ENCODE results near the gene LILRB1.
"Not testable (repeated sequence)": the region's sequence is repeated elsewhere in the genome, so short reads cannot be mapped to it uniquely, and the experiment has no call there.

LILRB1 gene

DNA sequence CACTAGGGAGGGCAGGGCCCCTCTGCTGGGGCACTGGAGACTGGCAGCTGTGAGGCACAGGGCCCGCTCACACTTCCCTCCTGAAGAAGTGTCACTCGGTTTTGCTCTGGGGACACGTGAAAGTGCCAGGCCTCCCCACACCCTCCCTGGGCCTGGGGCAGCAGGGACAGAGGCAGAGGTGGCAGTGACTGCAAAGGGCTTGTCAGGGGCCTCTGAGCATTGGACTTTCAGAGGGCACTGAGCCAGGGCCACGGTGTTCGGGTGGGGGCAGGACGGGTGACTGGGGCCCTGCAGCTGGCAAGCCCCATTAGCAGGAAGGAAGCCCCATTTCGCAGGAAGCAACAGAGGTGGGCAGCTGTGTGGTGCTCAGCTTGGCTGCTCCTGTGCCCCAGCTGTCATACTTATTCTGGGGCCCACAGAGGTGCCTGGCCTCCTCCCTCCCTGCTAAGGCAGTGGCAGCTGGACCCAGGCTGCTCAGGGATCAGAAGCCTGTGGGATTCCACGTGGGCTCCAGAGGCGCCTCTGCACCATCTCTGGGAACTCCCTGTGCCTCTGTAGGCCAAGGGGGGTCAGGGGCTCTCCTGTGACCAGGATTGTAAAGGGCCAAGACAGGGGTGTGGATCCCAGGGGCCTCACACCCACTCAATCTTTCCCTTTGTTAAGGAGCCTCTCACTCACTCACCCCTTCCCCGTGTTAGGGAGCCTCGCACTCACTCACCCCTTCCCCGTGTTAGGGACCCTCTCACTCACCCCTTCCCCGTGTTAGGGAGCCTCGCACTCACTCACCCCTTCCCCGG, 5.2 kb upstream of the LILRB1 start:
- not testable (repeated sequence) for DNase-seq

DNA sequence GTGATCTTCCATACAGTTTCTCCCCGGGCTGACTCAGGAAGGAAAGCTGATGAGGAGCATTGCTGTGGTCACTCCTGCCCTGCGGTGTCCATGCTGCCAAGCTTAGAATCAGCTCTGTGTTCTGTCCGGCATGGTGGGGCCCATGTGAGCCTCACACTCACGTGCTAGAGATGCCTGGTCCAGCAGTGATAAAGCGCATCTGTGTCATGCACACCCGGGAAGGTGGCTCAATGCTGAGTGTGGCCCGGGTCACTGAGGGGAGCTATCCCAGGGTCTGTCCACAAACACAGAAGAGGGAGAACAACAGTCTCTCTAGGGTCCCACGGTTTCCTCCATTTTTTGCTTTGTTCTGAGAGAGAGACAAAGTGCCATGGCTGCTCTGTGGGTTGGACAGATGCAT, 3.5 kb upstream of the LILRB1 start:
- no peak for DNase-seq

DNA sequence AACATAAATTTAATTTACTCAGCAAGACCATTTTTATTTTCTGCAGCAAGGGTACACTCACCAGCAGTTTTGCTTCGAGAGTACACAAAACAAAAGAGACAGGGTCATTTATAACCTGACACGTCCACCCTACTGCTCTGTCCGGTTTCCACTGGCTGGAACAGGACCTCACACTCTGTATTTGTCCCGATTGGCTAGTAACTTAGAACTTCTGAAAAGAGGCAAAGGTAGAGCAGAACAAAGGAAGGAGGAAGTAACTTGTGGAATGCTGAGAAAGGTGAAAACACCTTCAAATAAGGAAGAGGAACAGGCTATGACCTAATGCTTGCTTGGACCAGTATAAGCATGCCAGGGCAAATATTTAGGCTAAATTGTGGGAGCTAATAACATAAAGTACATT, 2.4 kb upstream of the LILRB1 start:
- not testable (repeated sequence) for DNase-seq

DNA sequence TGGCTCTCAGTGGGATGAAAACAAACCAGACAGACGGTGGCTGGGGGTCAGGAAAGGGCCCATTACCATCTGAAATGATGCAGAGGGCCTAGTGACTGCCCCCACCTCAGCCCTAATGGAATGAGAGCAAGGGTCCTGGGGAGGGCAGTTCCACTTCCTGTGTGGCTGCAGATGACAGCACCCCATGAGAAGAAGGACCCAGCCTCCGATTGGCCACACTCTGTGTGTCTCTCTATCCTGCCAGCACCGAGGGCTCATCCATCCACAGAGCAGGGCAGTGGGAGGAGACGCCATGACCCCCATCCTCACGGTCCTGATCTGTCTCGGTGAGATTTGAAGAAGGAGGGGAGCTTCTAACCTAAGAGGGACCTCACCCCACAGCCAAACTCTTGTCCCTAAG, 498 bp downstream of the LILRB1 start:
- no peak for DNase-seq

DNA sequence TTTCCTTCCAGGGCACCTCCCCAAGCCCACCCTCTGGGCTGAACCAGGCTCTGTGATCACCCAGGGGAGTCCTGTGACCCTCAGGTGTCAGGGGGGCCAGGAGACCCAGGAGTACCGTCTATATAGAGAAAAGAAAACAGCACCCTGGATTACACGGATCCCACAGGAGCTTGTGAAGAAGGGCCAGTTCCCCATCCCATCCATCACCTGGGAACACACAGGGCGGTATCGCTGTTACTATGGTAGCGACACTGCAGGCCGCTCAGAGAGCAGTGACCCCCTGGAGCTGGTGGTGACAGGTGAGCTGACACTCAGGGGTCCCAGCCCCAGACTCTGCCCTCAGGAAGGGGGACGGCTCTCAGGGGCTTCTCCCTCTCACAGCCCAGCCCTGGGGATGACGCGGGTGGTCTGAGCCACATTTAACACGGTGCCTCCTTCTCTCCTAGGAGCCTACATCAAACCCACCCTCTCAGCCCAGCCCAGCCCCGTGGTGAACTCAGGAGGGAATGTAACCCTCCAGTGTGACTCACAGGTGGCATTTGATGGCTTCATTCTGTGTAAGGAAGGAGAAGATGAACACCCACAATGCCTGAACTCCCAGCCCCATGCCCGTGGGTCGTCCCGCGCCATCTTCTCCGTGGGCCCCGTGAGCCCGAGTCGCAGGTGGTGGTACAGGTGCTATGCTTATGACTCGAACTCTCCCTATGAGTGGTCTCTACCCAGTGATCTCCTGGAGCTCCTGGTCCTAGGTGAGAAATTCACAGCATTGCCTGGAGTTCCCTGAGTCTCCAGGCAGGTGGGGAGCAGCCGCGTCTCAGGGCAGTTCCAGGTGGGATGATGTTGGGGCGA, 1.4 kb downstream of the LILRB1 start:
- not testable (repeated sequence) for DNase-seq

DNA sequence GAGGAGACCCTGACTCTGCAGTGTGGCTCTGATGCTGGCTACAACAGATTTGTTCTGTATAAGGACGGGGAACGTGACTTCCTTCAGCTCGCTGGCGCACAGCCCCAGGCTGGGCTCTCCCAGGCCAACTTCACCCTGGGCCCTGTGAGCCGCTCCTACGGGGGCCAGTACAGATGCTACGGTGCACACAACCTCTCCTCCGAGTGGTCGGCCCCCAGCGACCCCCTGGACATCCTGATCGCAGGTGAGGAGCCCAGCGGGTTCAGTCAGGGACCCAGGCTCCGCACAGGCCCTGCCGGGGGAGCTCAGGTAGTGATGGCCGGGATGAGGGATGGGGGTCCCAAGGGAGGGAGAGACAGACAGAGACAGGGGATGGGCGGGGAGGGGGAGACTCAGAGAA, 2.2 kb downstream of the LILRB1 start:
- DNase-seq = not testable (repeated sequence)

DNA sequence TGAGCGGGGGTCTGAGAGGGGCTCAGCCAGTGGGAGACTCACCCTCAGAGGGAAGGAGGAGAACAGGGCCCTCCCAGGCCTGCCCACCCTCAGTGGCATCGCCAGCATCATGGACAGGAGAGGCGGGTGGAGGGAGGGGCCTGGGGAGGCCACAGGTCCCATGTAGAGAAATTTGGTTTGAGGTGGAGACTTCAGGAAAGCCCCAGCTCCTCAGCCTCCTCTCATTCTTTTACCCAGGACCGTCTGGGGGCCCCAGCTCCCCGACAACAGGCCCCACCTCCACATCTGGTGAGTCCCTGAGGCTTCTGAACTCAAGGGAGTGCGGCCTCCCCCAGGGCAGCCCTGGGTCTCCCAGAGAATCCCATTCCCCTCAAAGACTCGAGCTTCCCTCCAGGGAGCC, 3.1 kb downstream of the LILRB1 start:
- DNase-seq = no peak

DNA sequence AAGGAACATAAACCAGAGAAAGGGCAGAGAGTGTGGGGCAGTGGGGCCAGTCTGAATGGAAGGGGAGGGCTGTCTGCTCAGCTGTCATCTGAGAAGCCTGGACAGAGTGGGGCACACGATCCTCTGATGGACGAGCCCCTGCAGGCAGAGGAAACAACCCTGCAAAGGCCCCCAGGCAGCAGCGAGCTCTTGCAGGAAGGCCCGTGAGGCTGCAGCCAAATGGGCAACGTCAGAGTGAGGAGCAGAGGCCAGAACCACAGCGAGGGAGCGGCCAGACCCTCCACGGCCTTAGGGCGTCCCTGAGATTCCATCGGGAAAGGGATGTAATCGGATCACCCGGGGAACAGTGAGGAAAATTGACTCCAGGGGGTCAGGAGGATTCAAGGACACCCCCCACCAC, 5.8 kb downstream of the LILRB1 start:
- not testable (repeated sequence) for DNase-seq

DNA sequence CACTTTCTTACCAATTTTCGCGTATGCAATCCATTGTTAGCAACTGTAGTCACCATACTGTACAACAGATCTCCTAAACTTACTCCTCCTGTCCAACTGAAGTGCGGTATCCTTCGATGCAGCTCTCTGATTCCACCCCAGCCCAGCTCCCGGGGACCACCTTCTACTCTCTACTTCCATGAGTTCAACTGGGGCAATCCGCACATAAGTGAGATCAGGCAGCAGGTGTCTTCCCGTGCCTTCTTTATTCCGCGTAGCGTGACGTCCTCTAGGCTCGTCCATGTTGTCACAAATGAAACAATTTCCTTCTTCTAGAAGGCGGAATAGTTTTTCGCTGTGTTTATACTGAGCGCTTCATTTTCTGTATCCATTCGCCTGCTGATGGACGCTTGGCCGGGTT, 8.4 kb downstream of the LILRB1 start:
- no peak for DNase-seq

DNA sequence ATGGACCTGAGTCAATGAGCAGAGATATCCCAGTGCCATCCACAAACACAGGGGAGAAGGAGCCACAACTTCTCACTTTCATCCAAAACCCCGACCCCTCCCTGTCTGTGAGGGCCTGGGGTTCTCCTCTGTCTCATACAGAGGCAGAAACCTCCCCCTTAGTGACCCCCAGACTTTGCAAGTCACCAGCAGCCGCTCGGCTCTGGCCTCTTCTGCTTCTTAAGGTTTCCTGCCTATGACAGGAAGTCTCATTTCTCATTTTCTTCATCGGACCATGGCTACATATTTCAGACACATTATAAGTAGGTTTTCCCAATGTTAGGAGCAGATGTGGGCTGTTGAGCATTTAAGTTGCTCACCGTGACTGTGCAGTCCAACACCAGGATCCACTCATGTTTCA, 12.7 kb downstream of the LILRB1 start:
- not testable (repeated sequence) for DNase-seq

DNA sequence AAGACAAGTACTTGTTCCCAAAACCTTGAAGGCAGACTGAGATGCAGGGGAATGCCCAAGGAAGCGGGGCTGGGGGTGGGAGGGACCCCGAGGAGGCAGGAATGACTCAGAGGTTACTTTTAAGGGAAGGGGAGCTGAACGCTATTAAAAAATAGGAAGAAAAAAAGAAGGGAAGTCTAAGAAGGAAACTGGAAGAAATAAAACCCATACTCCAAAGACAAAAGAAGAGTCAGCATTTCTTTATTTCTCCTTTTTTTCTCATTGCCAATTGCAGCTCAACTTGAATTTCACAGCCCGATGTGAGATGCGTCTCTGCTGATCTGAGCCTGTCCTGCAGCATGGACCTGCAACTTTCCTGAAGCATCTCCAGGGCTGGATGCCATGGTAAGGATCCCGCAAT, 13.3 kb downstream of the LILRB1 start:
- not testable (repeated sequence) for DNase-seq

DNA sequence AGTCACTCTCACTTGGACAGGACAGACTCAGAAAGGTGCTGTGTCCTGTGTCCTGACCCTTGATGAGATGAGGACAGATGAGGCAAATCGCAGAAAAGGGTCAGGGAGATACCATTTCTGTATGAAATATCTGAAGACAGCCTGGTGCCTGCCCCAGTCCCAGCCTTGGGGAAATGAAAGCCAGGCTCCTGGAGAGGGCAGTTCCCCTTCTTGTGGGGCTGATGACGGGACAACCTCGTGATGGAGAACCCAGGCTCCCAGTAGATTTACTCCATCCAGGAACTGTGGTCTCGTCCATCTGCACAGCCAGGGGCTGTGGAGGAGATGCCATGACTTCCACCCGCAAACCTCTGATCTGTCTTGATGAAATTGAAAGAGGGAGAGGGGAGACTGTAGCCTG, 13.8 kb downstream of the LILRB1 start:
- no peak for DNase-seq

DNA sequence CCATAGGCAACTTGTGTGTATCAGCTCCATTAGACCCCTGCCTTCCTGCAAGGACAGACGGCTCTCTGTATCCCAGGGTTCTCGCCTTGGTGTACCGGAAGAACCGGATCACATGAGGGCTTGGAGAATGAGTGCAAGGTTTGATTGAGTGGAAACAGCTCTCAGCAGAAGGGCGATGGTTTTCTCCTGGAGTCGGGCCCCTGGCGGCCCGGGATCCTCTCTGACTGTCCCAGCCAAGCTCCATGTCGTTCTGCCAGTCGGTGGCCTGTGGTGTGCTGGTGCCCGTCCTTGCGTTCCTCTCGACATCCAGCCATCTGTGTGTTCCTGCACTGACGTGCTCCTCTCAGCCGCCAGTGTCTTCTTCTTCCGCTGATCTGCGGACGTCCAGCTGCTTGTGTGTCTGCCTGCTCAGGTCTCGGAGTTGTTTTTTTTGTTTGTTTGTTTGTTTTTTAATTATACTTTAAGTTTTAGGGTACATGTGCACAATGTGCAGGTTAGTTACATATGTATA, 16.1 kb downstream of the LILRB1 start:
- DNase-seq = no peak

DNA sequence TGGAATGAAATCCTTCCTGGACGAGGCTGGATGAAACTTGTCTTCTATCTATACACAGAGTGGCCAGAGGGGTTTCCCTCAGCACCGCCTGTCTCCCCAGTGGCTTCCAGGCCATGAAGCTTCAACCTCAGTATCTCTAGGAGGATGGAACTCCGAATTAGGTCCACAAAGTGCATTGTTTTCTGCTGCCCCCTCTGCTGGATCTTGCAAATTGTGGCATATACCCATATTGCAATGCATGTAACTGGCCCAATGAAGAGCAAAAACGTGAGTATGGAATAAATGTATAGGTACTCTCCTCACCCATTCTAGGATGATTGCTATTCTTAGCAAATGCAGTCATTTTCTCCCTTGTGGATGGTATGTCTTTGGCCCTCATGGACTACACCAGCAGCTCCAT, 17.8 kb downstream of the LILRB1 start:
- DNase-seq = no peak

DNA sequence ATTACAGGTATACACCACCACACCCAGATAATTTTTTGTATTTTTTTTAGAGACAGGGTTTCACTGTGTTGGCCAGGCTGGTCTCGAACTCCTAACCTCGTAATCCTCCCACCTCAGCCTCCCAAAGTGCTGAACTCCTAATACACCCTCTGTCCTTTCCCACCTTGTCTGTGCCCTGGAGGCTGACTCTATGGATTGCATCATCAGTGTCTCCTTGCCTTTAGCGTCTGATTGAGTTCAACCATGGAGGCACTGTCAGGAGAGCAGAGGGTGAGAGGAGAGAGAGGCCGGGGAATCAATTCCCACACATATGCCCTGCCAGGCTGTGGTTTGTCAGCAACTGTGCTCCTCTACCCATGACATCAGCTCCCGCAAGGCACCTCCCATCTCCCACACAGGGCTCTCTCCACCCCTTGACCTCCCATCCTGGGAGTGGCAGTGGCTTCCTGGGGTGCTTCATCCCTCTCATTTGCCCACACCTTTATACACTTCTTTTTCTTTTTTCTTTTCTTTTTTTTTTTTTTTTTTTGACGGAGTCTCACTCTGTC, 19.9 kb downstream of the LILRB1 start:
- no peak for DNase-seq

DNA sequence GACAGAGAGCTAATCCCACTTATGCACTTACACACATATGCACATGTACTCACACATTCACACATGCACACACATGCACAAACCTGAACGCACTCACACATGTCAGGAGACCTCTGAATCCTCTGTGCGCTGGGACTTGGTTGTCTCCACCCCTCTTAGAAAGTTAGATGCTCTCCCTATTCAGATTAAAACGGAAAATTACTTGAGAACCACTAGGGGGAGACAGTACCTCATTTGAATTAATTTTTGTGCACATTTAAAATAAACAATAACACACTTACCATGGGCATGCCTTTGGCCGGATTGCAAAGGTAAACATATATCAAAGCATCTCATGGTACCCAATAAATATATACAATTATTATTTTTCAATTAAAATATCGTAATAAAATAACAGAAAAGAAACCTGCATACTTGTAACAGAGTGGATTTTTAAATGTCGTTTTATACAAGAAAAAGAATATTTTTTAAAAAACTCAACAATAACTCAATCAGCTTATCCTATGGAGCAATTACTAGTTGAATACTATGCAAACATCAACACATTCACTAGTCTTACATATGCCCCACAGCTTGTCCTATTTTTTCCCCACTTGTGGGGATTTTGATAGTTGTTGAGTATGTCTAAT, 23.0 kb downstream of the LILRB1 start:
- DNase-seq = peak; percentile 11

DNA sequence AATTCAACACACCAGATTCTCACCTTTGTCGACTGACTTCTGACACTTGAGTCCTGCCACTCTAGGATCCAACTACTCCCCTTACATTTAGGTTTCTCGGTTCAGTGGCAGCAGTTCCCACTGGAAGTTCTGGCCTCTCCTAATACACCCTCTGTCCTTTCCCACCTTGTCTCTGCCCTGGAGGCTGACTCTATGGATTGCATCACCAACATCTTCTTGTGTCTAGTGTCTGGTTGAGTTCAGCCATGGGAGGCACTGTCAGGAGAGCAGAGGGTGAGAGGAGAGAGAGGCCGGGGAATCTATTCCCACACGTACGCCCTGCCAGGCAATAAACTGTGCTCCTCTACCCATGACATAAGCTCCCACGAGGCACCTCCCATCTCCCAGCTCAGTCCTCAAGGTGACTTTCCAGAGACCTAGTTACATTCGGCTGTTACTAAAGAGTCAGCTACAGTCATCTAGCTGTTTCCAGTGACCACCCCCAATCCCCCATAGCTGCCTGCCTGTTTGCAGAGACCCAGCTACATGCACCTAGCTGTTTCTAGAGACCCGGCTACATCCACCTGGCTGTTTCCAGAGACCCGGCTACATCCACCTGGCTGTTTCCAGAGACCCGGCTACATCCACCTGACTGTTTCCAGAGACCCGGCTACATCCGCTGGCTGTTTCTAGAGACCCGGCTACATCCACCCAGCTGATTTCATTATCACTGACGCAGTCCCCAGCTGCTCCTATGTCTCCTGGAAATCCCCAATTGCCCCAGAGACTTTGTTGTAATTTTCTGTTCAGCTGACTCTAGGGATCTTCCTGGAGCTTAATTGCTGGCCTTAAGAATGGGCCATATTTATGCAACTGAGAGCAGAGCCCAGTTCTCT, 24.4 kb downstream of the LILRB1 start:
- no peak for DNase-seq

DNA sequence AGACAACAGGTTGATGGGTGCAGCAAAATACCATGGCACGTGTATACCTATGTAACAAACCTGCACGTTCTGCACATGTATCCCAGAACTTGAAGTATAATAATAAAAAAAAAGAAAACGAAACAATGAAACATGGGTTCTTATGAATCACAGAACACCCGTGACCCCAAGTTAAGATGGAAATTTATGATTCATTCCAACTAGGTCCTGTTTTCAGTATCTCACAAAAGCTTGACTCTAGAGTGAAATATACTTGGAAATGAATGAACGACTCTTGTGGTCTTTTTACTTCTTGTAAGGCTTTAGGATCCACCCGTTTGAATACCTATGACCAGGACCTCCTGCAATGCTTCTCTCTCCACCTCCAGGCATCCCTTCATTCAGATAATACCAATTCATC, 29.0 kb downstream of the LILRB1 start:
- no peak for DNase-seq

DNA sequence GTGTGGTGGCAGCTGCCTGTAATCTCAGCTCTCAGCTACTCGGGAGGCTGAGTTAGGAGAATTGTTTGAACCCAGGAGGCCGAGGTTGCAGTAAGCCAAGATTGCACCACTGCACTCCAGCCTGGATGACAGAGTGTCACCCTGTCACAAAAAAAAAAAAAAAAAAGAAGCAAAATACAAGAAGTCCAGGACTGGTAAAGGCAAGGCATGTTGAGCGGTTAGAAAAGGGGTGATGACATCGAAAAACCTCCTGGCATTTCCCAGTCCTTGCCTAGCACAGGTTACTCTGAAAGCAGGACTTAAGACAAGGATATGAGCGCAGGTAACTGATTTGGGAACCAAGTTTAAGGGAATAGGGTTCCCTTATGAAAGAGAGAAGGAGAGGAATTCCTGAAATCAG, 30.0 kb downstream of the LILRB1 start:
- DNase-seq = no peak

DNA sequence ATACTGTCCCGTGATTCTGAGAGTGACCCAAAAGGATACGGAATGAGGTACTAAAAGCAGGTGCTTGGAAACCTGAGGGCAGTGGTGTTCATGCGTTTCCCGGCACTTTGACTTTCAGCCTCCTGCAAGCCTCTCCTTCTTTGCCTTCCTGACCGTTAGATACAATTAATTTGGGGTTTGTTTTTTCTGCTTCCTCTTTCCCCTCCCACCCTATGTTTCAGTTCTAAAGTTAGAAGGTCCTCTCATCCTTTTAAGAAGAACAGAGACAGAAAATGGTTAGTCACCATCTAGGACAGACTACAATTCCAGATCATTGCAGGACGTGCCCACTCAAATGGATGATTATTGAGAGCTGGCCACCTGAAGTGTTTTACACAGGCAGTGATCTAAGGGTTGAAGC, 30.7 kb downstream of the LILRB1 start:
- DNase-seq = no peak

DNA sequence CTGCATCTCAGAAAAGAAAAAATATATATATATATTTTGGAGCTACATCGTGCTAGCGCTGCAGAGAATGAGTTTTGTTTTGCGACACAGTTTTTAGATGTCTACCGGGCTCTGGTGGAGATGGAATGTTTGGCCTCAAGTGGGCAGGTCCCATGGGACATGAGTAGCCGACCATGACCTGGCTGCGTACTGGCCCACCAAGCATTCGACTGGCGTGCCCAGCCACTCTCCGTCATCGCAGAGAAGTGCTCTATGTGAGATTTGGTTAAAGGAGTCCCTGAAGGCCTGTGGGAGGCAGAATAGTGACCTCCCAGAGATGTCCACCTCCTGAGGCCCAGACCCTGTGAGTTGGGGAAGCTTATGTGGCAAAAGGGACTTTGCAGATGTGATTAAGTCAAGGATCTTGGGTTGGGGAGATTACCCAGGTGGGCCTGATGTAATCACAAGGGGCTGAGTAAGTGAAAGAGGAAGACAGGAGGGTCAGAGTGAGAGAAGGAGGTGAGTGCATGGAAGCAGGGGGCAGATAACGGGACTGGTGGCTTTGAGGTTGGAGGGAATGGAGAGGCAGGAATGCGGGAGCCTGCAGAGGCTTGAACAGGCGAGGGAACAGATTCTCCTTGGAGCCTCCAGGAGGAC, 31.7 kb downstream of the LILRB1 start:
- no peak for DNase-seq

DNA sequence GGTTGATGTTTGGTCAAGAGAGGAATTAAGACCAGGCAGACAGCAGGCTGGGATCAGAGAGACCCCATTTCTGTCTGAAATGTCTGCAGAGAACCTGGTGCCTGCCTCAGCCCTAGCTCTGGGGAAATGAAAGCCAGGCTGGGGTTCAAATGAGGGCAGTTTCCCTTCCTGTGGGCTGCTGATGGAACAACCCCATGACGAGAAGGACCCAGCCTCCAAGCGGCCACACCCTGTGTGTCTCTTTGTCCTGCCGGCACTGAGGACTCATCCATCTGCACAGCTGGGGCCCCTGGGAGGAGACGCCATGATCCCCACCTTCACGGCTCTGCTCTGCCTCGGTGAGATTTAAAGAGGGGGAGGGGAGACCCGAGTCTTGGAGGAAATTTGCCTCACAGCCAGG, 32.4 kb downstream of the LILRB1 start, which contains the start of gene LILRB4:
Gene LILRB4, plus strand, starts transcription at position 256 of the 400 bp plus-strand sequence. Its CDS starts 49 bp downstream, at position 305.
- DNase-seq = no peak

Measured in GF-D8 (cell line).